HCT116 (cell line): ENCODE results near the gene TRPC4. TPM values are rescaled to one million over a fixed set of nuclear protein-coding genes. Genes with fewer than 3 reads are reported as not detected.

ENCODE experiments used
- ATAC-seq: fragments of 200-7000 bp; cut with Tn5 transposase; 2 replicates; pipeline ENCODE4 v1.9.1; 2020; ENCODE audit warnings: mild to moderate bottlenecking, moderate library complexity
- BruUV-seq: library from RNA; stranded (reverse); fragments of 400-500 nt; replicated peaks from 2 replicates; lab custom pipeline; 2021; lab: Mats Ljungman, UMichigan
- CTCF ChIA-PET: fragments of 300-600 bp; sonication (Branson Sonifier 250); formaldehyde crosslinking; loops from one replicate; lab custom pipeline; 2021; ENCODE audit warnings: antibody characterized with exemption; lab: Charles Lee
- POLR2A ChIA-PET: fragments of 300-600, 350-600 bp; sonication (Branson Sonifier 250); formaldehyde crosslinking; loops from one replicate; lab custom pipeline; 2021; ENCODE audit warnings: antibody characterized with exemption; lab: Charles Lee
- RAD21 ChIA-PET, 2 experiments: fragments of 300-600 bp; sonication (Branson Sonifier 250); formaldehyde crosslinking; loops; one replicate each; lab custom pipeline; 2023; ENCODE audit warnings: low total read pairs in 2 of 2; ENCODE audit not compliant: uncharacterized antibody in 2 of 2, unreplicated experiment in 2 of 2, low non-redundant PET in 1 of 2; lab: Charles Lee
- DNase-seq: peaks from one replicate; pipeline ENCODE4 v3.0.0-alpha.2; 2010; ENCODE audit warnings: low read depth, low spot score
- H2AFZ ChIP-seq: fragments of 200-600 bp; shearing (Covaris generic), sonication (generic); 2 replicates; pipeline ENCODE4 v1.6.1; 2017; ENCODE audit warnings: low read depth, mixed run types, mixed read lengths, antibody characterized with exemption, low read length; ENCODE audit not compliant: poor library complexity, severe bottlenecking
- H3K27ac ChIP-seq: 2 replicates; pipeline ENCODE4 v1.5.1; 2012; ENCODE audit warnings: low read depth, low read length
- H3K27me3 ChIP-seq: fragments of 200-600 bp; sonication (generic); 2 replicates; pipeline ENCODE4 v1.6.1; 2016; ENCODE audit warnings: mixed run types, low read length, mixed read lengths; ENCODE audit not compliant: insufficient read depth
- H3K36me3 ChIP-seq, 2 experiments: fragments of 200-500 bp in 1 of 2; fragments of 200-600 bp in 1 of 2; sonication (Bioruptor generic) in 1 of 2; sonication (generic) in 1 of 2; 2 replicates each; pipeline versions ENCODE4 v1.5.1 to v1.6.1; 2014 to 2016; ENCODE audit warnings: low read length in 2 of 2, inconsistent platforms in 1 of 2, mixed read lengths in 1 of 2, mixed run types in 1 of 2; ENCODE audit not compliant: insufficient read depth in 2 of 2, control insufficient read depth in 1 of 2
- H3K4me1 ChIP-seq, 2 experiments: fragments of 200-600 bp in 1 of 2; sonication (generic) in 1 of 2; 2 replicates each; pipeline versions ENCODE4 v1.5.1 to v1.6.1; 2012 to 2017; ENCODE audit warnings: low read length in 2 of 2, inconsistent platforms in 1 of 2, mild to moderate bottlenecking in 1 of 2, mixed read lengths in 1 of 2, mixed run types in 1 of 2, moderate library complexity in 1 of 2; ENCODE audit not compliant: insufficient read depth in 2 of 2, control insufficient read depth in 1 of 2
- H3K4me2 ChIP-seq: fragments of 200-600 bp; sonication (generic); 2 replicates; pipeline ENCODE4 v1.6.1; 2017; ENCODE audit warnings: mixed run types, low read length, mixed read lengths
- H3K4me3 ChIP-seq, 2 experiments: fragments of 200-600 bp in 1 of 2; sonication (generic) in 1 of 2; replicated peaks in 1 of 2; 2 replicates each; pipeline ENCODE4 v1.5.1; 2011 to 2016; ENCODE audit warnings: low read length in 2 of 2, control low read depth in 1 of 2, low read depth in 1 of 2, mild to moderate bottlenecking in 1 of 2, mixed read lengths in 1 of 2, mixed run types in 1 of 2
- H3K79me2 ChIP-seq: fragments of 200-600 bp; sonication (generic); 2 replicates; pipeline ENCODE4 v1.6.1; 2017; ENCODE audit warnings: mild to moderate bottlenecking, mixed run types, low read length, moderate library complexity, mixed read lengths; ENCODE audit not compliant: insufficient read depth
- H3K9ac ChIP-seq: fragments of 200-600 bp; sonication (generic); 2 replicates; pipeline ENCODE4 v1.6.1; 2016; ENCODE audit warnings: low read length, mixed read lengths
- H3K9me2 ChIP-seq: fragments of 200-600 bp; sonication (generic), shearing (Covaris generic); 2 replicates; pipeline ENCODE4 v1.6.1; 2017; ENCODE audit warnings: mixed run types, mild to moderate bottlenecking, moderate library complexity; ENCODE audit not compliant: insufficient read depth
- H3K9me3 ChIP-seq, 2 experiments: fragments of 200-500 bp in 1 of 2; fragments of 200-600 bp in 1 of 2; sonication (Bioruptor generic) in 1 of 2; sonication (generic) in 1 of 2; 2 replicates each; pipeline ENCODE4 v1.6.1; 2014 to 2017; ENCODE audit warnings: low read length in 2 of 2, mixed read lengths in 2 of 2, inconsistent platforms in 1 of 2, low read depth in 1 of 2, mild to moderate bottlenecking in 1 of 2, mixed run types in 1 of 2, moderate library complexity in 1 of 2; ENCODE audit not compliant: control insufficient read depth in 1 of 2, insufficient read depth in 1 of 2
- H4K20me1 ChIP-seq: fragments of 200-600 bp; sonication (generic), shearing (Covaris generic); 2 replicates; pipeline ENCODE4 v1.6.1; 2017; ENCODE audit warnings: mixed run types, mild to moderate bottlenecking, moderate library complexity; ENCODE audit not compliant: insufficient read depth
- CBX3 ChIP-seq: IDR thresholded peaks from 2 replicates; pipeline ENCODE4 v1.6.1; 2012; ENCODE audit warnings: low read depth
- CEBPB ChIP-seq: IDR thresholded peaks from 2 replicates; pipeline ENCODE4 v1.6.1; 2012; ENCODE audit warnings: low read depth
- EZH2 ChIP-seq: fragments of 200-600 bp; sonication (generic); IDR thresholded peaks from 2 replicates; pipeline ENCODE4 v1.6.1; 2017; ENCODE audit warnings: antibody characterized with exemption, mixed run types
- EZH2phosphoT487 ChIP-seq: fragments of 200-600 bp; IDR thresholded peaks from 2 replicates; pipeline ENCODE4 v1.6.1; 2018; ENCODE audit warnings: antibody characterized with exemption, borderline replicate concordance
- POLR2A ChIP-seq: IDR thresholded peaks from 2 replicates; pipeline ENCODE4 v1.7.0; 2011; ENCODE audit warnings: borderline replicate concordance; ENCODE audit not compliant: insufficient read depth, insufficient read length; ENCODE audit errors: extremely low read depth
- SIN3A ChIP-seq: IDR thresholded peaks from 2 replicates; pipeline ENCODE4 v1.6.1; 2012; ENCODE audit warnings: low read depth
- SP1 ChIP-seq: IDR thresholded peaks from 2 replicates; pipeline ENCODE4 v1.6.1; 2012; ENCODE audit warnings: low read depth
- SRF ChIP-seq: IDR thresholded peaks from 2 replicates; pipeline ENCODE4 v1.6.1; 2012; ENCODE audit warnings: low read depth
- TCF7L2 ChIP-seq: IDR thresholded peaks from 2 replicates; pipeline ENCODE4 v1.7.0; 2011; ENCODE audit warnings: borderline replicate concordance, inconsistent platforms; ENCODE audit not compliant: insufficient read depth, insufficient read length; ENCODE audit errors: extremely low read depth
- ZBTB33 ChIP-seq: IDR thresholded peaks from 2 replicates; pipeline ENCODE4 v1.6.1; 2011; ENCODE audit warnings: mild to moderate bottlenecking, low read length, moderate library complexity; ENCODE audit not compliant: insufficient replicate concordance; ENCODE audit errors: extremely low read depth
- intact Hi-C: fragments of 100-400 bp; cut with micrococcal nuclease; formaldehyde crosslinking; loops from 2 replicates; pipeline ENCODE4 v1.10.0; 2022
- total RNA-seq: library from RNA; stranded (reverse); gene quantifications from one replicate; pipeline ENCODE4 v1.2.1, GENCODE V29; 2021; ENCODE audit not compliant: unreplicated experiment
- TF ChIP-seq, protein P1 (sequence below): IDR thresholded peaks from 2 replicates; pipeline ENCODE4 v1.6.1; 2012; ENCODE audit warnings: low read depth
- TF ChIP-seq, protein P2 (sequence below): IDR thresholded peaks from 2 replicates; pipeline ENCODE4 v1.6.1; 2012
- TF ChIP-seq, protein P3 (sequence below), 3 experiments: fragments of 200-600 bp in 1 of 3; sonication (generic) in 1 of 3; IDR thresholded peaks in 2 of 3; conservative IDR thresholded peaks in 1 of 3; 2 replicates each; pipeline ENCODE4 v1.5.1; 2012 to 2017; ENCODE audit warnings: low read depth in 2 of 3, low read length in 2 of 3, antibody characterized with exemption in 1 of 3, borderline replicate concordance in 1 of 3, control low read depth in 1 of 3, mild to moderate bottlenecking in 1 of 3, mixed read lengths in 1 of 3, mixed run types in 1 of 3, moderate library complexity in 1 of 3; ENCODE audit not compliant: insufficient read depth in 1 of 3
- TF ChIP-seq, protein P4 (sequence below): IDR thresholded peaks from 2 replicates; pipeline ENCODE4 v1.6.1; 2012

TRPC4 gene
- total RNA-seq, 1 experiment from 2014 or later = not detected

- Histone ChIP-seq H4K20me1 (no peaks in the 10 kb centered on the region), H3K79me2 (no peaks in the 10 kb centered on the region), H3K9ac (no peak overlapping the region), H3K4me2 (no peak overlapping the region), H3K36me3 (no peaks in the 10 kb centered on the region), H3K9me3 (peaks cover 0 to 16% of the 10 kb centered on the region in 2 experiments; a peak in 2 of 4 replicates), H2AFZ (no peak overlapping the region), H3K27ac (no peak overlapping the region), H3K27me3 (no peaks in the 10 kb centered on the region), H3K4me1 (no peaks in the 10 kb centered on the region), H3K4me3 (no peak overlapping the region), H3K9me2 (no peaks in the 10 kb centered on the region)
- TF ChIP-seq SP1 (no peak), CEBPB (no peak), SIN3A (no peak), POLR2A (no peak), EZH2phosphoT487 (no peak), ZBTB33 (no peak), TCF7L2 (no peak), CBX3 (no peak), EZH2 (no peak), SRF (no peak)
- TF ChIP-seq, protein P1, sequence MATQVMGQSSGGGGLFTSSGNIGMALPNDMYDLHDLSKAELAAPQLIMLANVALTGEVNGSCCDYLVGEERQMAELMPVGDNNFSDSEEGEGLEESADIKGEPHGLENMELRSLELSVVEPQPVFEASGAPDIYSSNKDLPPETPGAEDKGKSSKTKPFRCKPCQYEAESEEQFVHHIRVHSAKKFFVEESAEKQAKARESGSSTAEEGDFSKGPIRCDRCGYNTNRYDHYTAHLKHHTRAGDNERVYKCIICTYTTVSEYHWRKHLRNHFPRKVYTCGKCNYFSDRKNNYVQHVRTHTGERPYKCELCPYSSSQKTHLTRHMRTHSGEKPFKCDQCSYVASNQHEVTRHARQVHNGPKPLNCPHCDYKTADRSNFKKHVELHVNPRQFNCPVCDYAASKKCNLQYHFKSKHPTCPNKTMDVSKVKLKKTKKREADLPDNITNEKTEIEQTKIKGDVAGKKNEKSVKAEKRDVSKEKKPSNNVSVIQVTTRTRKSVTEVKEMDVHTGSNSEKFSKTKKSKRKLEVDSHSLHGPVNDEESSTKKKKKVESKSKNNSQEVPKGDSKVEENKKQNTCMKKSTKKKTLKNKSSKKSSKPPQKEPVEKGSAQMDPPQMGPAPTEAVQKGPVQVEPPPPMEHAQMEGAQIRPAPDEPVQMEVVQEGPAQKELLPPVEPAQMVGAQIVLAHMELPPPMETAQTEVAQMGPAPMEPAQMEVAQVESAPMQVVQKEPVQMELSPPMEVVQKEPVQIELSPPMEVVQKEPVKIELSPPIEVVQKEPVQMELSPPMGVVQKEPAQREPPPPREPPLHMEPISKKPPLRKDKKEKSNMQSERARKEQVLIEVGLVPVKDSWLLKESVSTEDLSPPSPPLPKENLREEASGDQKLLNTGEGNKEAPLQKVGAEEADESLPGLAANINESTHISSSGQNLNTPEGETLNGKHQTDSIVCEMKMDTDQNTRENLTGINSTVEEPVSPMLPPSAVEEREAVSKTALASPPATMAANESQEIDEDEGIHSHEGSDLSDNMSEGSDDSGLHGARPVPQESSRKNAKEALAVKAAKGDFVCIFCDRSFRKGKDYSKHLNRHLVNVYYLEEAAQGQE = no peak
- TF ChIP-seq, protein P2, sequence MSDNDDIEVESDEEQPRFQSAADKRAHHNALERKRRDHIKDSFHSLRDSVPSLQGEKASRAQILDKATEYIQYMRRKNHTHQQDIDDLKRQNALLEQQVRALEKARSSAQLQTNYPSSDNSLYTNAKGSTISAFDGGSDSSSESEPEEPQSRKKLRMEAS = no peak
- TF ChIP-seq, protein P3, sequence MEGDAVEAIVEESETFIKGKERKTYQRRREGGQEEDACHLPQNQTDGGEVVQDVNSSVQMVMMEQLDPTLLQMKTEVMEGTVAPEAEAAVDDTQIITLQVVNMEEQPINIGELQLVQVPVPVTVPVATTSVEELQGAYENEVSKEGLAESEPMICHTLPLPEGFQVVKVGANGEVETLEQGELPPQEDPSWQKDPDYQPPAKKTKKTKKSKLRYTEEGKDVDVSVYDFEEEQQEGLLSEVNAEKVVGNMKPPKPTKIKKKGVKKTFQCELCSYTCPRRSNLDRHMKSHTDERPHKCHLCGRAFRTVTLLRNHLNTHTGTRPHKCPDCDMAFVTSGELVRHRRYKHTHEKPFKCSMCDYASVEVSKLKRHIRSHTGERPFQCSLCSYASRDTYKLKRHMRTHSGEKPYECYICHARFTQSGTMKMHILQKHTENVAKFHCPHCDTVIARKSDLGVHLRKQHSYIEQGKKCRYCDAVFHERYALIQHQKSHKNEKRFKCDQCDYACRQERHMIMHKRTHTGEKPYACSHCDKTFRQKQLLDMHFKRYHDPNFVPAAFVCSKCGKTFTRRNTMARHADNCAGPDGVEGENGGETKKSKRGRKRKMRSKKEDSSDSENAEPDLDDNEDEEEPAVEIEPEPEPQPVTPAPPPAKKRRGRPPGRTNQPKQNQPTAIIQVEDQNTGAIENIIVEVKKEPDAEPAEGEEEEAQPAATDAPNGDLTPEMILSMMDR (IDR thresholded peaks at IDR 0.05 in 2 of 3, conservative IDR thresholded peaks at IDR 0.05 in 1 of 3; ENCODE audit: borderline replicate concordance in 1 of 3, insufficient read depth in 1 of 3, low read depth in 2 of 3, low read length in 2 of 3) = no peak
- TF ChIP-seq, protein P4, sequence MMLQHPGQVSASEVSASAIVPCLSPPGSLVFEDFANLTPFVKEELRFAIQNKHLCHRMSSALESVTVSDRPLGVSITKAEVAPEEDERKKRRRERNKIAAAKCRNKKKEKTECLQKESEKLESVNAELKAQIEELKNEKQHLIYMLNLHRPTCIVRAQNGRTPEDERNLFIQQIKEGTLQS = no peak
- ChIA-PET POLR2A (no interaction called here), RAD21 (no interaction called here), CTCF (no interaction called here)
- ATAC-seq (no peak), DNase-seq (no peak)
- intact Hi-C loops = loop anchor here (2.0 kb wide), 1 partner anchor 527 kb away; no protein-coding TSS in a partner anchor
- no TSS peak for BruUV-seq
These were observed 267.7 kb downstream of the TRPC4 start for GRCh38 chr13:37601648-37602440.
